Dermis blood vessel endothelial cell (primary cell): ENCODE measurements around the gene SPSB4. TPM values are rescaled to one million over a fixed set of nuclear protein-coding genes. Genes with fewer than 3 reads are reported as not detected.

Experiments
- DNase-seq: peaks from one replicate; pipeline ENCODE4 v3.0.0; 2010
- total RNA-seq: library from RNA; depleted of rRNA; stranded (reverse); fragments of >200 nt; gene quantifications from 2 replicates; pipeline ENCODE4 v1.2.3, GENCODE V29; 2014

The SPSB4 gene
- total RNA-seq, 1 donor from 2014 or later, result not detected

GRCh38 chr3:141055136-141055535 lies 4.0 kb downstream of the SPSB4 start:
- DNase-seq, result no peak

DNA sequence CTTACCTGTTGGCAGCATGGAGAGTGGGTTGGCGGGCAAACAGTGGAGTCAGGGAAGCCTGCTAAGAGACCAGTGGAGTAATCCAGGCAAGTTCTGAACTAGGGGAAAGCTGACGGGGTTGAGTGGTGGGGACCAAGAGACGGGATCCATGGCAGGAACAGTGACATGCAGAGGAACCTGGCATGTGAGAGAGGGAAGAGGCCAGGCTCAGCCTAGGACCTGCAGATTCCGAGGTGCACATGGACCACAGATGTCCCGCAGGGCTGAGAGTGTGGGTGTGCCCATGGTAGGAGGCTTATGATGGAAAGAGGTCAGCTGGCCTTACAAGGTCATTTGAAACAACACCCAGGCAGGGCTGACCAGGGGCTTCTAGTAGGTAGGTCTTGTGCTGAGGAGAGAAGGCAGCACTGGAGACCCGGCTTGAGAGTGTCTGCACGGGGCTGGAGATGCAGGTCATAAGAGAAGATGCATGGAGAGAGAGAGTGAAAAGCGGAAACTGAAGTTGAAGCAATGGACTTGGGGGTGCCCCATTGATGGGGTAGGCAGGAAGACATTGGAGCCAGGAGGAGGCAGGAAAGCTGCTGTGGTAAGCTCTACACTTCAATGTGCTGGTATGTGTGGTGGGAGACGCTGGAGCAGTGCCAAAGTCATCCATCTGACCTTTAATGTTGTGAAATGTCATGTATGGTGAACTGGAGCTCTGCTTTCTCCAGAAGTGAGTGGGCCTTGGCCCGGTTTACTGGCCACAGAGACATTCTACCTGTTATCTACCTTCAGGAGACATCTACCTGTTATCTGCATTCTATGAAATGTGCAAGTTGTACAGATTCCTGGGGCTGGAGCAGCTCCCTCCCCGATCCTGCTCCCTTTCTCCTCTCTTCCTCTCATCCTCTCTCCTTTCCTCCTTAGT lies 4.6 kb downstream of the SPSB4 start:
- DNase-seq, result no peak

DNA sequence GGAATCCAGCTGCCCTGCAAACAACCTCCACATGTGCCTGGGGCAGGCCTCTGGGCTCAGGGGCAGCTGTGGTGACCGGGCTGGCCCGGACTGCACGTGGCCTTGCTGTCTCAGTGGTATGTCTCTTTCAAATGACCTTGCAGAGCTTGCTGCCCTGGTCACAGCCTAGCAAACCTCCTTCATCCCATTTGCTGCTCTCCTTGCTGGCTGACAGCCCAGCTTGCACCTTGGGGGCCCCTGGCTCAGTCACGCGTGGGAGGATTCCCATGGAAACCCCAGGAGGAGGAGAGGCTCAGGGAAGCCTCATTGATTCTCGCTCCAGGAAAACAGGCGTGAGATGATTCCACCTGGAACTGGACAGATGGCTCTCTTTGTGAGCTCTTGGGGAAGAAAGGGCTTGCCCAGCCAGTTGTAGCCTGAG lies 5.6 kb downstream of the SPSB4 start:
- no peak for DNase-seq

GRCh38 chr3:141057436-141057835 lies 6.3 kb downstream of the SPSB4 start:
- DNase-seq, result no peak

DNA sequence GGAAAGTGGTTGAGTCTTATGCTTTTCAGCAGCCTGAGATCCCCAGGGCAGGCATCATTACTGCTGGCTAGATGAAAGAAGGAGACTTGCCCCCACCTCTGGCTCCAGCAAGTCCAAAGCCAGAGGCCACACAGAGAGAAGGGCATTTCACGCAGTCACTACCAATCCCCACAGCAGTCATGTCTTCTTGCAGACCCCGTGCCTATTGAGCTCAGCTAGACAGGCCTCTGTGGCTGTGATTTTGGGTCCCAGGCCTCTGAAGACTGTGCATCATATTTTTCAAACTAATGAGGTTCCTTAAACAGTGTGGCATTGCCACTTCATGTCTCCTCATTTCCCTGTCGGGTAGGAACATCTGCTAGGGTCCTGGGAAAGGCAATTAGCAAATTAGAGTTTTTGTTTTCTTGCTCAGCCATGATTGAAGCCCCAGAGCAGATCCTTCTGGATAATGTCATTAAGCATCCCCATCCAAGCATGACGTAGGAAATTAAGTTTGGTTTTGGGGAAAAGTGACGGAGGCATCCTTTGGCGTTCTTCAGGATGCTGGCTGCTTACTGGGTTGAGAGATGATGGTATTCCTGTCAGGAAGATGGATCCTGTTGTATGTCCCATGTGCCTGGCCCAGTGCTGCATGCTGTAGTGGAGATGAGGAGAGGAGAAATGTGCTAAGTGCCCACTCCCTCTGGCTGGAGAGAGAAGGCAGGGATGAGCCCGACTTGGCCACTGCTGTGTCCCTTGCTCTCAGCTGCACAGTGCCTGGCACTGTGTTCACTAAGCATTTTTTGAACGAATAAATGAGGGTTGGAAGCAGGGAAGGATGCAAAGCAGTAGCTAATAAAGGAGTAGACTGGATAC lies 7.0 kb downstream of the SPSB4 start:
- no peak for DNase-seq

DNA sequence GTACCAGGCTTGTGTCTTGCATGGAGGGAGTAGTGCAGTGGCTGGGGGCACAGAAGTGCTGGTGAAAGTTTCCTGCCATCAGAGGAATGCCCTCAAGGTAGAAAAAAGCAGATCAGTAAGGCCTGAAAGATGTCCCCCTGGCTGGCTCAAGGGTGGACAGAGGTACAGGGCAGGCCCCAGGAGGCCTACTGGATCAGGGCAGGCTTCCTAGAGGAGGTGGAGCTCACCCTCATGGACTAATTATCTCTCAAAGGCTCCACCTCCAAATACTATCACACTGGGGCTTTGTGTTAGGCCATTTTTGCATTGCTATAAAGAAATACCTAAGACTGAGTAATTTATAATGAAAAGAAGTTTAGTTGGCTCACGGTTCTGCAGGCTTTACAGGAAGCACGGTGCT lies 7.8 kb downstream of the SPSB4 start:
- no peak for DNase-seq

DNA sequence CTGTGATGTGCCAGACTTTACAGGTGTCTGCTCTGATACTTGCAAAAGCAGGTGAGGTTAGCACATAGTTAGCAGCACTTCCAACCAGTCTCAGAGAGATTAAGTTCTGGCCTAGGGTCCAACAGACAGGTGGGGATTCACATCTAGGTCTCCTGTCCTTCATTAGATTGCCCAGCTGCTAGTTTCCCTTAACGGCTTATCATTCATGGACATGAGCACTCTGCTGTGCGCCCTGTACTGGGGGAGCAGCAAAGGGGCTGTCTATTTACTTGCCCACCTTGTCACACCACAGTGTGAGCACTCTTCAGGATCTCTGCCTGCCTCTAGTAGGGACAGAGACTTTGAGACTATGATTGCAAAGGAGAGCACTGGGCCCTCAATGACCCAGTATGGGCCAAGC lies 8.7 kb downstream of the SPSB4 start:
- no peak for DNase-seq

DNA sequence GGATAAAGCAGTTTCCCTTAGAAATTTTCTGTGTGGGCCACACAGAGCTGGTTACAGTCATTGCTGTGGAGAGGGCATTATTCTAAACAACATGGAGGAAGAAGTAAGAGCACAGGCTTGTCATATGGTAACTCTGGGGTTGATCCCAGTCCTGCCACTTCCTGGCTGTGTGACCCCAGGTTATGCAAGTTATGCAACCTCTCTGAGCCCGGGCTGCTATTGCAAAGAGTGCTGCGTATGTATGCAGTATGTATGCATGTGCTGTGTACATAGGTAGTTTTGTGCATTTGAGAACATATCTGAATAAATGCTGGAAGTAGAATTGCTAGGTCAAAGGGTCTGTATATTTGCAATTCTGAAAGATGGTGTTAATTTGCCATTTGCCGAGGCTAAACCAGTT lies 9.2 kb downstream of the SPSB4 start:
- DNase-seq, result no peak

DNA sequence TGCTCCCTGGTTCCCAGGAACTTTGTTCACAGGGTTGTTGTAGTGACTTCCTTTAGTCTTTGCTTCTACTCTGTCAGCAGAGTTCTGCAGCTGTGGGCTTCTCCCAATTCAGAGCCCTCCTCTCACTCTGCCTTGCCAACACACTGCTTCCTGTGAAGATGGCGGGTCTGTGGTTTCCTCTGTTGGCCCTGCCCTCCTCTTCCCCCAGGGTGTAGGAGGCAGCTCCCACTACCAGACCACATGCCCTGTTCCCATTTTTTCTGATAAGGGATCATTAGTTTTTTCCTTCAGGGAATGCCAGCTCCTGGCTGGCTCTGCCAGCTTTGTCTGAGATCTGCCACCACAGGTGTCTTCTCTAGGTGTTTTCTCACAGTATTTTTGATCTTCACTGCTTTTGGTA lies 12.7 kb downstream of the SPSB4 start:
- DNase-seq, result no peak

DNA sequence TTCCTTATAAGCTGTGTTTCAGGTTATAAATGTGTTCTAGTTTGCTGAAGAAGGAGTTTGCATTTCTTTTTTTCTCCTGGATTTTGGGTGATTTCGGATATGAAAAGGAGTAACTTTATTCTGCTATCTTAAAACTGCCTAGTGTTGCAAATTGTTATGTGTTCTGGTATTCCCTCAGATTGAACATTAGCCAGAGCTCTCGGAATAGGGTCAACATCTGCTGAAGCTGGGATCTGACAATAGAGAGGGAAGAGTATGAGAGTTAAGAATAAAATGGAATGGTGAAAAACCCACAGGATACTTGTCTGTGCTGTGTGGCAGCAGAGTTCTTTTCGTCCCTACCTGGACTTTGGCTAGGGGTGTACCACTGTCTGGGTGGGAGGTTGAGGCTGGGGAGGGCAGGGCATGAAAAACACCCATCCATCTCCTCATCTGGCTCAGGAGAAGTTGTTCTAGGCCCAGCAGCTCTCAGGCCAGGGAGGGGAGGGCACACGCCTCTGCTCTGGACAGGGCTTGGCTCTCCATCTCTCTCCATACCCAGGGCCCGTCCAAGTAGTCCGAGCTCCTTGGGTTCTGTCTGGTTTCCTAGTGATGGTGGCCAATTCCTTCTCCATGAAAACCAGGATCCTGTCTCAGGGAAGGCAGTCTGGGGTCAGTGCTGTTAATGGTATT lies 13.2 kb downstream of the SPSB4 start:
- DNase-seq, result no peak

- DNase-seq, result no peak
These were observed 14.1 kb downstream of the SPSB4 start for GRCh38 chr3:141065258-141065657.

DNA sequence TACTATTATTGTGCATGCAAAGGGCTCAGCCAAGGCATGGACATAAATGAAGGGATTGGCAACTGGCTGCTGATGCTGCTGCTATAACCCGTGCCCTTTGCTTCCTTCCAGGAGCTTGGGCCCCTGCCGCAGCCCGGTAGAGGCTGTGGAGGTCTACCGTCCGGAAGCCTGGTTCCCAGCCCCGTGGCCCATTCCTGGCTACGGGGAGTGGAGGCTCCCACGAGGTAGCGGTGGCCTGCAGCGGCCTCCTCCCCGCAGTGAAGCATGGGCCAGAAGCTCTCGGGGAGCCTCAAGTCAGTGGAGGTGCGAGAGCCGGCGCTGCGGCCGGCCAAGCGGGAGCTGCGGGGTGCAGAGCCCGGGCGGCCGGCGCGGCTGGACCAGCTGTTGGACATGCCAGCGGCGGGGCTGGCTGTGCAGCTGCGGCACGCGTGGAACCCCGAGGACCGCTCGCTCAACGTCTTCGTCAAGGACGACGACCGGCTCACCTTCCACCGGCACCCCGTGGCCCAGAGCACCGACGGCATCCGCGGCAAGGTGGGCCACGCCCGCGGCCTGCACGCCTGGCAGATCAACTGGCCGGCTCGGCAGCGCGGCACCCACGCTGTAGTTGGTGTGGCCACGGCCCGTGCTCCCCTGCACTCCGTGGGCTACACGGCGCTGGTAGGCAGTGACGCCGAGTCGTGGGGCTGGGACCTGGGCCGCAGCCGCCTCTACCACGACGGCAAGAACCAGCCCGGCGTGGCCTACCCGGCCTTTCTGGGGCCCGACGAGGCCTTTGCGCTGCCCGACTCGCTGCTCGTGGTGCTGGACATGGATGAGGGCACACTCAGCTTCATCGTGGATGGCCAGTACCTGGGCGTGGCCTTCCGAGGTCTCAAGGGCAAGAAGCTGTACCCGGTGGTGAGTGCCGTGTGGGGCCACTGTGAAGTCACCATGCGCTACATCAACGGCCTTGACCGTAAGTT lies 15.0 kb downstream of the SPSB4 start:
- no peak for DNase-seq

GRCh38 chr3:141067206-141067974 lies 16.2 kb downstream of the SPSB4 start:
- DNase-seq, result no peak

DNA sequence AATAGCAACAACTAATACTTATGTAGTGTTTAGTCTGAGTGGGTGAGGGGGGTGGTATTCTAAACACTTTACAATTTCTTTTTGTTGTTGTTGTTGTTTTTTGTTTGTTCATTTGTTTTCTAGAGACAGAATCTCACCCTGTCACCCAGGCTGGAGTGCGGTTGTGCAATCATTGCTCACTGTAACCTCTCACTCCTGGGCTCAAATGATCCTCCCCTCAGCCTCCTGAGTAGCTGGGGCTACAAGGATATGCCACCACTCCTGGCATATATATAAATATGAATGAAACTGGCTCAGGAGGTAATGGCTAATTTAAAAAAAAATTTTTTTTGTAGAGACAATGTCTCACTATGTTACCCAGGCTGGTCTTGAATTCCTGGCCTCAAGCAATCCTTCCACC lies 19.1 kb downstream of the SPSB4 start:
- DNase-seq, result no peak

DNA sequence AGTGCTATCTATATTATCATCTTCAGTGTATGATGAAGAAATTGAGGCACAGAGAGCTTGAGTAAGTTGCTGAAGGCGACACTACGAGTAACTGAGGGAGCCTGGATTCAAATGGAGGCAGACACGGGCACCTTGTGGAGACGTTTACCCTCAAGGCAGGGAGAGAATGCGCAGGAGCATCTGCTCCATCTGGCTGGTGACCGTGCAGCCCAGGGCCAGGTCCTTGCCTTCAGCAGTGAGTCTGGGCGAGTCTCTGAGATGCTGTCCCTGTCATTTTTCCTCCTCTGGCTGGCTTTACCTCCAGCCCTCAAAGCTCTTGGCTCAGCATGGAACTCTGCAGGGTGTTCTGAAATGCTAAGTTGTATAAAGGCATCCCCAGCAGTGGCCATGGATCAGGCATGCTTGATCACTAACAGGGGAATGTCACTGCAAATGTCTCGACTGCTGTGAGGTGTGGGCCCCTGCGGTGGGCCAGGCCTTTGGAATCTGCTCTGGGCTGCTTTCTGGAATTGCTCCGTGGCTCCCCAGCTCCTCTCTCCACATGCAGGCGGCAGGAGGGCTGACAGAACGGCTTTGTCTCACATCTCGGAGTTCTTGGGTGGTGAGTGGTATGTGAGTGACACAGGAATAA lies 19.7 kb downstream of the SPSB4 start:
- no peak for DNase-seq

DNA sequence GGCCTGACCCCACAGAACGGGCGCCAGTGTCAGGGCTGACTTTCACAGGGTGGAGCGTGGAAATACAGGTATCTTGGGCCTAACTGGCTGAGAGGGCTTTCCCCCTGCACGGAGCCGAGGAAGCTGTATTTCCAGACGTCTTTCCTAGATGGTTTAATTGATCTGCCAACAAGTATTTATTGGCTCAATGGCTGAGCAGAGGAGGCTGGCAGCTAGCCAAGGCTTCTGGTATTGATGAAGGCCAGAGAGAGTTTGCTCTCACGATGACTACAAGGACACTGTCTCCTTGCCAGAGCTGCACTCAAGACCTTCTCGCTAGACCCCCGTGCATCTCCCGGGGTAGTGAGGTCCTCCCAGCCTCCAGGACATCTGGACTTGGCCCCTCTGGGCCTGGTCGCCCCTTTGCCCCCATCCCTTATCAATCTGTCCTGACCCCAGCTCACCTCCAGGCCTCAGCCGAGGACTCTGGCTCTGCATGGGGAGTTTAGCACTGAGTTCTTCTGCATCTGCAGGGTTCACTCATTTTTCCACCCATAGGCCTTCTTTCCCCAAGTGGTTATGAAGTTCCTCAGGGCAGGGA lies 20.6 kb downstream of the SPSB4 start:
- no peak for DNase-seq

- DNase-seq, result no peak
These were observed 21.8 kb downstream of the SPSB4 start for GRCh38 chr3:141072950-141073349.

- DNase-seq, result no peak
These were observed 22.4 kb downstream of the SPSB4 start for GRCh38 chr3:141073580-141073979.

GRCh38 chr3:141074529-141074928 lies 23.4 kb downstream of the SPSB4 start:
- no peak for DNase-seq
